Measurements from ENCODE around the gene GSPT2. TPM values are rescaled to one million over a fixed set of nuclear protein-coding genes. Genes with fewer than 3 reads are reported as not detected.

The GSPT2 gene
- total and polyA plus RNA-seq, 7 experiments from 2014 or later = 5.0 to 14.5 (median 12.1) TPM

DNA sequence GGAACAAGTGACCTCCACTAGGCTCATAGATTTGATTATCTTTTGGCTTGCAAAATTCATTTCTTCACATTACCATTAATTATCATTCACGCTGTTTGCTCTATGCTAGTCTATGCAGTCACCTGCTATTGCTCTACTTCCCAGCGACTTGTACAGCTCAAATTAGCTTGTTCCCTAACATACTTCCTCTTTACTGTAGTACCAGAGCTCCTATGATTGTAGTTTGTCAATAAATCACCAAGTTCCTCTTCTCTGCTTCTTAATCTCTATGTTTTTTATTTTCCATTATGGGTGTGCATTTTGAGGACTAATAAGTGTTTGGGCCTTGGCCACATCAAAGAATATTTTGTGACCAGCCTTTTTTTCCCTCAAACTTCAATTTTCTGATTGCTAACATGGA is 6.2 kb upstream of the GSPT2 start:
- H3K9me3 Mint-ChIP-seq = peaks cover 0 to 3% (median 0%) of the 10 kb centered on the region in 11 donors
- POLR2A ChIA-PET = no interaction called here

DNA sequence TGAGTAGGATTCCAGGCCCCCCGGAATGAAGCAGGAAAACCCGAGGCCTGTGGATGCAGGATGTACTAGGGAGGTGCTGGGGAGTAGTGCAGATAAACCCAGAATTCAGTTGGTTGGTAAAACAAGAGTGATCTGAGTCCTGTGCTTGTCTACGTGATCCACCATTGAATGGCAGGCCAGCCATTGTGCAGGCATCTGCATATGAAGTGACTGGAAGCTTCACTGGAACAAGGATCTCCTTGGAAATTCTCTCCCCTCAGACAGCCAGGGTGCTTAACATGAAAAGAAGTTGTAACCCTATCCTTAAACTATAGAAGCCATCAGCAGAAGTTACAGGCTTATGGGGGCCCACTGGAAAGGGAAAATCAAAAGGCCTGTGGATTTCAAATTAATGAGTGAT is 656 bp upstream of the GSPT2 start:
- H3K4me1 Mint-ChIP-seq = peaks cover 8 to 28% (median 18%) of the 10 kb centered on the region in 7 donors
- Histone ChIP-seq H3K9me3 (ENCODE audit: control insufficient read depth in 2 of 3, low read length in 3 of 3) (peaks cover 0 to 18% (median 8%) of the 10 kb centered on the region in 3 experiments), H3K4me3 (ENCODE audit: low read length) (peak overlapping the region; percentile 62), H3K27ac (ENCODE audit: low read depth, low read length) (no peak overlapping the region), H3K4me1 (ENCODE audit: control insufficient read depth in 2 of 2, insufficient read depth in 2 of 2, low read length in 2 of 2) (peaks cover 3 to 6% of the 10 kb centered on the region in 2 donors), H3K36me3 (ENCODE audit: control insufficient read depth in 2 of 3, insufficient read depth in 3 of 3, low read length in 3 of 3) (peaks cover 0 to 3% (median 0%) of the 10 kb centered on the region in 3 experiments), H3K27me3 (ENCODE audit: control insufficient read depth in 2 of 2, insufficient read depth in 2 of 2, low read length in 2 of 2) (no peaks in the 10 kb centered on the region)
- H3K36me3 Mint-ChIP-seq = peaks cover 0 to 30% (median 20%) of the 10 kb centered on the region in 5 donors
- no peak for ATAC-seq
- peaks cover 0 to 44% (median 20%) of the 10 kb centered on the region in 11 donors for H3K9me3 Mint-ChIP-seq
- peak overlapping the region in 7 of 10 donors; percentile 79 to 92 (median 86) for H3K4me3 Mint-ChIP-seq
- ChIA-PET CTCF (no interaction called here), POLR2A (no interaction called here)
- peaks cover 0 to 12% (median 6%) of the 10 kb centered on the region in 5 donors for H3K27me3 Mint-ChIP-seq
- intact Hi-C loops (cut with micrococcal nuclease) = no loop called here
- DNase-seq = no peak
- H3K27ac Mint-ChIP-seq = peak overlapping the region in 5 of 9 donors; percentile 60 to 95 (median 85)

More for the DNA sequence above, 6.2 kb upstream of the GSPT2 start:
- Histone ChIP-seq H3K27me3 (ENCODE audit: control insufficient read depth in 2 of 2, insufficient read depth in 2 of 2, low read length in 2 of 2) (no peaks in the 10 kb centered on the region), H3K9me3 (ENCODE audit: control insufficient read depth in 2 of 3, low read length in 3 of 3) (no peaks in the 10 kb centered on the region), H3K4me1 (ENCODE audit: control insufficient read depth in 2 of 2, insufficient read depth in 2 of 2, low read length in 2 of 2) (no peaks in the 10 kb centered on the region), H3K4me3 (ENCODE audit: low read length) (no peak overlapping the region), H3K27ac (ENCODE audit: low read depth, low read length) (no peak overlapping the region), H3K36me3 (ENCODE audit: control insufficient read depth in 2 of 3, insufficient read depth in 3 of 3, low read length in 3 of 3) (no peaks in the 10 kb centered on the region)
- CTCF ChIA-PET = no interaction called here
- no peak overlapping the region for H3K4me3 Mint-ChIP-seq
- no peak for DNase-seq
- peaks cover 0 to 3% (median 0%) of the 10 kb centered on the region in 7 donors for H3K4me1 Mint-ChIP-seq
- H3K27ac Mint-ChIP-seq = no peak overlapping the region
- intact Hi-C loops (cut with micrococcal nuclease) = no loop called here
- no peak for ATAC-seq
- no peaks in the 10 kb centered on the region for H3K36me3 Mint-ChIP-seq
- H3K27me3 Mint-ChIP-seq = peaks cover 5 to 29% (median 20%) of the 10 kb centered on the region in 5 donors

DNA sequence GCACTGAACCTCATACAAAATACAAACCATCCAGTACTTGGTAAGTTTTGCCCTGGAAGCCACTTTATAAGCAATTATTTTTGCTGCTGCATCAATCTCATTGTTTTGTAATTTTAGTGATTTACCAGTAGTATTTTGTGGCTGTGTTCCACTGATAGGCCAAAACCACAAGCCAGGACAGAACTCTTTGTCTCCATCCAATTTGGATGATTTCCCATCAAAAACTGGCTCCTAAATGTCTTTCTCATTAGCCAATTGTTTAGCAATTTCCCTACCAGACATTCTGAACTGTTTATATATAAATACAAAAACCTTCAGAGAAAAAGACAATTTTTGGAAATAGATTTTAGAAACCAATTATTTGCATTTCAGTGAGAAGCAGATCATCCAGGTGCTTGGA is 4.4 kb downstream of the GSPT2 start:
- peaks cover 0 to 82% (median 29%) of the 10 kb centered on the region in 11 donors for H3K9me3 Mint-ChIP-seq
- Histone ChIP-seq H3K4me3 (ENCODE audit: low read length) (no peak overlapping the region), H3K27me3 (ENCODE audit: control insufficient read depth in 2 of 2, insufficient read depth in 2 of 2, low read length in 2 of 2) (no peaks in the 10 kb centered on the region), H3K9me3 (ENCODE audit: control insufficient read depth in 2 of 3, low read length in 3 of 3) (peaks cover 0 to 38% (median 8%) of the 10 kb centered on the region in 3 experiments), H3K4me1 (ENCODE audit: control insufficient read depth in 2 of 2, insufficient read depth in 2 of 2, low read length in 2 of 2) (peaks cover 2 to 3% of the 10 kb centered on the region in 2 donors), H3K36me3 (ENCODE audit: control insufficient read depth in 2 of 3, insufficient read depth in 3 of 3, low read length in 3 of 3) (peaks cover 0 to 3% (median 0%) of the 10 kb centered on the region in 3 experiments), H3K27ac (ENCODE audit: low read depth, low read length) (no peak overlapping the region)
- H3K27ac Mint-ChIP-seq = no peak overlapping the region
- ATAC-seq (no peak), DNase-seq (no peak)
- H3K4me1 Mint-ChIP-seq = peaks cover 8 to 27% (median 18%) of the 10 kb centered on the region in 7 donors
- ChIA-PET POLR2A (no interaction called here), CTCF (no interaction called here)
- H3K27me3 Mint-ChIP-seq = peaks cover 0 to 4% (median 0%) of the 10 kb centered on the region in 5 donors
- H3K4me3 Mint-ChIP-seq = no peak overlapping the region
- H3K36me3 Mint-ChIP-seq = peaks cover 0 to 30% (median 23%) of the 10 kb centered on the region in 5 donors
- intact Hi-C loops (cut with micrococcal nuclease) = no loop called here

DNA sequence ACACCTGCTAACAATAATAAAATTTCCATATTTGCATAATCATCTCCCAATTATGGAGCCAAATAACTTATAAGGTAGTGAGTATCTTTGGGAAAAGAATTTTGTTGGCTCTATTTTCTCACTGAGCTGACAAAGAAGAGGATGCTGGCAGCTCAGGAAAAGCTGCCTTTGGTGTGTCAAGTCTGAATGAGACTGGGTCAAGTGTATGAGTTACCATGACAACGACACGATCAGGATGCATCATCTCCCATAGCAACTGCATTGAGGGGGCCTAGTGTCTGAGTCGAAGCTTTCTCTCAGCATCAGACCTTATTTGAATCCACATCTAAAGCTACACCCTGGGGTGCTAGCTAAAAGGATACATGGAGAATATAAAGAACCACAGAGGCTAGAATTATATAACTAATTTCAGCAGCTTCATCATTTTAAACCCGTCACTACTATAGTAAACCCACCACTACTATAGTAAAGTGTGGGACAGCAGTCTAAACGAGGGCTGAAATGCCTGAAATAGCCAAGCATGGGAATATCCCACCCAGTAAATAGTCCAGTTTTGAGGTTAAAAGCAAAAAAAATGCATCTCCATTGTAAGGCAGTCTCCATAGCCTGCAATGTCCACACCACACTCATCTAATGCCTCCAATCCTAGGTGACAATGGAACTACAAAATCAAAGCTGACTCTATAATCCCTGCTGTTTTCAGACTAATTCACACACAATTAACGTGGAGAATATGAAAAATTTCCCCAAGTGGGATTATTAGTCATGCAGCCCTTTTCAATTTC is 16.0 kb downstream of the GSPT2 start:
- H3K9me3 ChIP-seq (ENCODE audit: control insufficient read depth in 2 of 3, low read length in 3 of 3) = no peaks in the 10 kb centered on the region
- no peak overlapping the region for H3K4me3 ChIP-seq (ENCODE audit: low read length)
- POLR2A ChIA-PET = no interaction called here
- DNase-seq = no peak
- Mint-ChIP-seq H3K4me3 (no peak overlapping the region), H3K36me3 (no peaks in the 10 kb centered on the region), H3K4me1 (no peaks in the 10 kb centered on the region), H3K9me3 (peaks cover 0 to 3% (median 0%) of the 10 kb centered on the region in 11 donors), H3K27me3 (peaks cover 4 to 9% (median 7%) of the 10 kb centered on the region in 5 donors), H3K27ac (no peak overlapping the region)
- no peak overlapping the region for H3K27ac ChIP-seq (ENCODE audit: low read depth, low read length)
- no peak for ATAC-seq
- no peaks in the 10 kb centered on the region for H3K4me1 ChIP-seq (ENCODE audit: control insufficient read depth in 2 of 2, insufficient read depth in 2 of 2, low read length in 2 of 2)
- no peaks in the 10 kb centered on the region for H3K36me3 ChIP-seq (ENCODE audit: control insufficient read depth in 2 of 3, insufficient read depth in 3 of 3, low read length in 3 of 3)
- H3K27me3 ChIP-seq (ENCODE audit: control insufficient read depth in 2 of 2, insufficient read depth in 2 of 2, low read length in 2 of 2) = no peaks in the 10 kb centered on the region
- intact Hi-C loops (cut with micrococcal nuclease) = no loop called here
- CTCF ChIA-PET = no interaction called here

DNA sequence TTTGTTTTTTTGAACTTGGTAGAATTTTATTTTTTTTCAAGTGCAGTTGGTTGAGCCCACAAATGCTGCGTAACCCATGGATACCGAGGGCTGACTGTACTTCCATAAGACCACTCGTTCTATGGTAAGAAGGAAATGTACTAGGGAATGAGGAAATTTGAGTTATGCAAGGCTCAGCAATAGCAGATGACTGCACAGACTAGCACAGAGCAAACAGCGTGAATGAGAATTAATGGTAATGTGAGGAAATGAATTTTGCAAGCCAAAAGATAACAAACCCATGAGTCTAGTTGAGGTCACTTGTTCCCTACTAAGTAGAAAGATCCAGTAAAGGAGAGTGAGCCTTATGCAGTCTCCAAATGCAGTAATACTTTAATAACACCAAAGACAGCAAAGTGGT is 17.4 kb downstream of the GSPT2 start:
- ATAC-seq (no peak), DNase-seq (no peak)
- no peak overlapping the region for H3K27ac ChIP-seq (ENCODE audit: low read depth, low read length)
- intact Hi-C loops (cut with micrococcal nuclease) = no loop called here
- H3K27me3 ChIP-seq (ENCODE audit: control insufficient read depth in 2 of 2, insufficient read depth in 2 of 2, low read length in 2 of 2) = no peaks in the 10 kb centered on the region
- H3K4me1 ChIP-seq (ENCODE audit: control insufficient read depth in 2 of 2, insufficient read depth in 2 of 2, low read length in 2 of 2) = no peaks in the 10 kb centered on the region
- Mint-ChIP-seq H3K36me3 (no peaks in the 10 kb centered on the region), H3K4me3 (no peak overlapping the region), H3K27ac (no peak overlapping the region), H3K4me1 (no peaks in the 10 kb centered on the region), H3K27me3 (peaks cover under 1 to 5% (median 5%) of the 10 kb centered on the region in 5 donors), H3K9me3 (peaks cover 0 to under 1% (median 0%) of the 10 kb centered on the region in 11 donors)
- no peak overlapping the region for H3K4me3 ChIP-seq (ENCODE audit: low read length)
- H3K9me3 ChIP-seq (ENCODE audit: control insufficient read depth in 2 of 3, low read length in 3 of 3) = no peaks in the 10 kb centered on the region
- no peaks in the 10 kb centered on the region for H3K36me3 ChIP-seq (ENCODE audit: control insufficient read depth in 2 of 3, insufficient read depth in 3 of 3, low read length in 3 of 3)
- ChIA-PET POLR2A (no interaction called here), CTCF (no interaction called here)

DNA sequence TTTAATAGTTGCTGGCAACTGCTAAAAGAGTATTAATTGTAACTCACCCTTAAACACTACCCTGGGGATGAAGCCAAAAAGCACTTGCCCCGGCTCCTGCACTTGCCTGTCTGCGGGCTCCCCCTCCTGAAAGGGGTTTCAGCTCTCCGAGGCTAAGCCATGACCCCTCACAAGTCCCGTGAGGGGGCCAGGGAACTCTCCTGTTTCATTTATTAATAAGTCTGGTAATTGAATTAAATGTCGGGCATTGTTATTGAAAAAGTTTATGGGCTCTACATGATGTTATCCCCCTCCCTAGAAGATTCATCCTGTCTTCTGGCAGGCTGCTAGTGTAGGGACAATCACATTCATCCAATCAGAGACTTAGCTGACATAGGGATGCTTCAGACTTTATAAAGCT is 23.3 kb downstream of the GSPT2 start:
- ChIA-PET POLR2A (no interaction called here), CTCF (no interaction called here)
- H3K27ac ChIP-seq (ENCODE audit: low read depth, low read length) = no peak overlapping the region
- H3K9me3 ChIP-seq (ENCODE audit: control insufficient read depth in 2 of 3, low read length in 3 of 3) = no peaks in the 10 kb centered on the region
- H3K4me3 Mint-ChIP-seq = no peak overlapping the region
- H3K36me3 Mint-ChIP-seq = no peaks in the 10 kb centered on the region
- H3K4me3 ChIP-seq (ENCODE audit: low read length) = no peak overlapping the region
- no peak overlapping the region for H3K27ac Mint-ChIP-seq
- peaks cover 0 to 3% (median 0%) of the 10 kb centered on the region in 5 donors for H3K27me3 Mint-ChIP-seq
- ATAC-seq (no peak), DNase-seq (no peak)
- no peaks in the 10 kb centered on the region for H3K4me1 ChIP-seq (ENCODE audit: control insufficient read depth in 2 of 2, insufficient read depth in 2 of 2, low read length in 2 of 2)
- H3K9me3 Mint-ChIP-seq = peaks cover 0 to 4% (median 0%) of the 10 kb centered on the region in 11 donors
- no peaks in the 10 kb centered on the region for H3K27me3 ChIP-seq (ENCODE audit: control insufficient read depth in 2 of 2, insufficient read depth in 2 of 2, low read length in 2 of 2)
- H3K36me3 ChIP-seq (ENCODE audit: control insufficient read depth in 2 of 3, insufficient read depth in 3 of 3, low read length in 3 of 3) = no peaks in the 10 kb centered on the region
- H3K4me1 Mint-ChIP-seq = peaks cover 0 to 1% (median 0%) of the 10 kb centered on the region in 7 donors
- intact Hi-C loops (cut with micrococcal nuclease) = no loop called here

DNA sequence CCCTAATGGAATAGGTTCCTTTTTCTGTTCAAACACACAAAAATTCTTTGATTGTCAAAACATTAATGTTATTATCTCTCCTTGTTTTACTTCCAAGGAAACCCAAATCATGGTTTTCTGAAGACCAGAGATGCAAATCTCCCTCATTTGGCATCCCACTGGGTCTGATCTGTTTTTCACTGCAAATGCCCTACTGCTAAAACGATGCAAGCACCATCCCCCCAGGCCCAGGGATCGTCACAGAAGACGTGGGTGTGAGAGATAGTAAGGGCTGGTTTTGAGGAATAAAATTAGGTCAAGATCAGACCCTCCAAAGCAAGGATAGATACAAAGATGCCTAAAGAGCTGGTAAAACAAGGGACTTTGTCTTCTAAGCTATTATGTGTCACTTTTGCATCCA is 33.6 kb downstream of the GSPT2 start:
- ATAC-seq (no peak), DNase-seq (no peak)
- H3K36me3 Mint-ChIP-seq = no peaks in the 10 kb centered on the region
- peaks cover 0 to 5% (median 0%) of the 10 kb centered on the region in 5 donors for H3K27me3 Mint-ChIP-seq
- intact Hi-C loops (cut with micrococcal nuclease) = no loop called here
- Histone ChIP-seq H3K36me3 (ENCODE audit: control insufficient read depth in 2 of 3, insufficient read depth in 3 of 3, low read length in 3 of 3) (no peaks in the 10 kb centered on the region), H3K27ac (ENCODE audit: low read depth, low read length) (no peak overlapping the region), H3K4me1 (ENCODE audit: control insufficient read depth in 2 of 2, insufficient read depth in 2 of 2, low read length in 2 of 2) (no peaks in the 10 kb centered on the region), H3K4me3 (ENCODE audit: low read length) (no peak overlapping the region), H3K9me3 (ENCODE audit: control insufficient read depth in 2 of 3, low read length in 3 of 3) (no peaks in the 10 kb centered on the region), H3K27me3 (ENCODE audit: control insufficient read depth in 2 of 2, insufficient read depth in 2 of 2, low read length in 2 of 2) (no peaks in the 10 kb centered on the region)
- ChIA-PET POLR2A (no interaction called here), CTCF (interaction anchor here (0.6 kb wide), 1 partner anchor 14 kb away, joined by 3 read pairs; no protein-coding TSS in a partner anchor)
- no peaks in the 10 kb centered on the region for H3K4me1 Mint-ChIP-seq
- H3K9me3 Mint-ChIP-seq = no peaks in the 10 kb centered on the region
- no peak overlapping the region for H3K27ac Mint-ChIP-seq
- no peak overlapping the region for H3K4me3 Mint-ChIP-seq
